Measurements from ENCODE around the gene RTN4R.

GRCh38 chr22:20238536-20238900 is 29.6 kb downstream of the RTN4R start:
- TF ChIP-seq POLR2A (IDR thresholded peaks at IDR 0.05): no peak
- TF ChIP-seq, protein P1, sequence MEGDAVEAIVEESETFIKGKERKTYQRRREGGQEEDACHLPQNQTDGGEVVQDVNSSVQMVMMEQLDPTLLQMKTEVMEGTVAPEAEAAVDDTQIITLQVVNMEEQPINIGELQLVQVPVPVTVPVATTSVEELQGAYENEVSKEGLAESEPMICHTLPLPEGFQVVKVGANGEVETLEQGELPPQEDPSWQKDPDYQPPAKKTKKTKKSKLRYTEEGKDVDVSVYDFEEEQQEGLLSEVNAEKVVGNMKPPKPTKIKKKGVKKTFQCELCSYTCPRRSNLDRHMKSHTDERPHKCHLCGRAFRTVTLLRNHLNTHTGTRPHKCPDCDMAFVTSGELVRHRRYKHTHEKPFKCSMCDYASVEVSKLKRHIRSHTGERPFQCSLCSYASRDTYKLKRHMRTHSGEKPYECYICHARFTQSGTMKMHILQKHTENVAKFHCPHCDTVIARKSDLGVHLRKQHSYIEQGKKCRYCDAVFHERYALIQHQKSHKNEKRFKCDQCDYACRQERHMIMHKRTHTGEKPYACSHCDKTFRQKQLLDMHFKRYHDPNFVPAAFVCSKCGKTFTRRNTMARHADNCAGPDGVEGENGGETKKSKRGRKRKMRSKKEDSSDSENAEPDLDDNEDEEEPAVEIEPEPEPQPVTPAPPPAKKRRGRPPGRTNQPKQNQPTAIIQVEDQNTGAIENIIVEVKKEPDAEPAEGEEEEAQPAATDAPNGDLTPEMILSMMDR (IDR thresholded peaks at IDR 0.05): peak; percentile 23 to 70 (median 56)
